T-helper 2 cell (primary cell): ENCODE measurements around the gene DNASE1L2.

Source experiments
- DNase-seq, 5 experiments: peaks; one replicate each; pipeline versions ENCODE4 v3.0.0 to v3.0.0-alpha.2; 2012 to 2022

Gene DNASE1L2

DNA sequence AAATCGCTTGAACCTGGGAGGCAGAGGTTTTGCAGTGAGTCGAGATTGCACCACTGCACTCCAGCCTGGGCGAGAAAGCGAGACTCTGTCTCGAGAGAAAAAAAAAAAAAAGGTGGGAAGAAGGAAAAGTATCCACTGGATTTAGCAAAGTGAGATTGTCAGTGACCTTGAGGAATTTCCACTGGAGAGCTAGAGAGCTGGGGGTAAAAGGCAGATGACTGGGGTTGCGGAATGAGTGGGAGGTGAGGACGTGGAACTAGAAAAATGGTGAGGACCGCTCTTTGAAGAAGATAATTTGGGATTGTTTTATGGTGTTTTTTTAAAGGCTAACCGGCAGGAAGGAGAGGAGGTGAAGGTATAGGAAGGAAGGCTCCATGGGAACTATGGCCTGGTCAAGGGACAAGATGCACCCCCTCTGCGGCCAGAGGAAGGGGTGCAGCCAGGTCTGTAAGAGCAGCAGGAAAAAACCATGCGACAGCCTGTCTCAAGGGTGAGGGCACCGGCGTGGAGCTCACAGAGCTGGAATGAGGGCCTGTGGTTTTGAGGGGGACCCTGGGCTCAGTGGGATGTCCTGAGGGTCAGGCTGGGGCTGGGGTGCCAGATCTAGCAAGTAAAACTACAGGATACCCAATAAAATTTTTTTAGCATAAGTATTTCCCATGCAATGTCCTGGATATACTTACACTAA, 31.7 kb upstream of the DNASE1L2 start:
- DNase-seq, result no peak

DNA sequence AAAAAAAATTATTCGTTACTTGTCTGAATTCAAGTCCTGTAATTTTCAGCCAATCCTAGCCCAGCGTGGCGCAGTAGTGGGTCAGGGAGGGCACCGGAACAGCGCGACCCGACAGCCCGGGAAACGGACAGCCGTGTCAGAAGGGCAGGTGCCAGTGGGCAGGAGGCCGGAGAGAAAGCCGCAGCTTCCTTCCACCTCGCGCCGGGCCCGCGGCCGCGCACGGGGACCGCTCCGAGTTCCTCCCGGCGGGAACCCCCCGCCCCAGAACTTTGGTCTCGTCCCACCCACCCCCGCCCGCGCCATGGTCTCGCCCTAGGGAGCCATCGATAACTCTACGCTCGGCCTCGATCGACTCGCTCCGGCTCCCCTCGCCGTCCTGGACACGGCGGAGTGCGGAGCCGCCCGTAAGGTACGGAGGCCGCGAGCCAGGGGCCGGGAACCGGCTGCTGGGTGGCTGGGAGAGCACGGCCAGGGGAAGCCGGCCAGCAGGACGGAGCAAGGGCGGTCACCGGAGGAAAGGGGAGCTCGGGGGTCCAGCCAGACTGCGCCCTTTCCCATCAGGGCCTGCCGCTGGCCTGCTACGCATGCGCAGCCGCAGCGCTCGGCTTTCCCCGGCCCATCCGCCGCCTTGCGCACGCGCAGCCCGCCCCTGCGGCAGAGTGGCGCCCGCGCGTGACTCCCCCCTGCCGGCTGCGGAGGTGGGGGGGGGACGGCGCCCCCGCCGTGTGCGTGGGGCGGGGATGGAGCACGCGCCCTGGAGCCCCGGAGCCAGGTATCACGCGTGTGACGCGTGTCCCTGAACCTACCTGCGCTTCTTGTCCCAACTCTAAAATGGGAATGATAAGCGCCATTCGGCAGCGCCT, 30.9 kb upstream of the DNASE1L2 start, which contains the start of gene MLST8:
TSS of gene MLST8 (plus strand) at position 351 of the 863 bp plus-strand sequence. CDS start 632 bp downstream, outside the sequence.
- peak; percentile 78 to 95 (median 90) for DNase-seq

DNA sequence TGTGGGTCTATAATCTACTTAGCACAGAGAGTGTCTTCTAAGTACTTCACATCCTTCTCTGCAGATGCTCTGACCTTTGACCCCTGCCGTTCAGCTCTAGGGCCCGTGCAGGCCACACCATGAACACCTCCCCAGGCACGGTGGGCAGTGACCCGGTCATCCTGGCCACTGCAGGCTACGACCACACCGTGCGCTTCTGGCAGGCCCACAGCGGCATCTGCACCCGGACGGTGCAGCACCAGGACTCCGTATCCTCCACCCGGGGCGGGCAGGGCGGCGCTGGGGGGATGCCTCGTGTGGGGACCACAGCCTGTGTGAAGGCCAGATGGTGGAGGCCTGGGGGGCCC, 30.3 kb upstream of the DNASE1L2 start:
- DNase-seq, result no peak

DNA sequence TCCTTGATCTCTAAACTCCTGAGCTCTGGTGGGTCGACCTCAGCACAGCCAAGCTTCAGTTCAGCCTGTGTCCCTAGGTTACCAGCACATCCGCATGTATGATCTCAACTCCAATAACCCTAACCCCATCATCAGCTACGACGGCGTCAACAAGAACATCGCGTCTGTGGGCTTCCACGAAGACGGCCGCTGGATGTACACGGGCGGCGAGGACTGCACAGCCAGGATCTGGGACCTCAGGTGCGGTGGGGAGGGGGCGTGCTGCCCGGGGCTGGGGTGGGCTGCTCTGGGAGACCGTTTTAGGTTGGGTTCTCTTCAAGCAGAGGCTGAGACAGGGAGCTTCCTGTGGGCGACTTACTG, 29.8 kb upstream of the DNASE1L2 start:
- no peak for DNase-seq

DNA sequence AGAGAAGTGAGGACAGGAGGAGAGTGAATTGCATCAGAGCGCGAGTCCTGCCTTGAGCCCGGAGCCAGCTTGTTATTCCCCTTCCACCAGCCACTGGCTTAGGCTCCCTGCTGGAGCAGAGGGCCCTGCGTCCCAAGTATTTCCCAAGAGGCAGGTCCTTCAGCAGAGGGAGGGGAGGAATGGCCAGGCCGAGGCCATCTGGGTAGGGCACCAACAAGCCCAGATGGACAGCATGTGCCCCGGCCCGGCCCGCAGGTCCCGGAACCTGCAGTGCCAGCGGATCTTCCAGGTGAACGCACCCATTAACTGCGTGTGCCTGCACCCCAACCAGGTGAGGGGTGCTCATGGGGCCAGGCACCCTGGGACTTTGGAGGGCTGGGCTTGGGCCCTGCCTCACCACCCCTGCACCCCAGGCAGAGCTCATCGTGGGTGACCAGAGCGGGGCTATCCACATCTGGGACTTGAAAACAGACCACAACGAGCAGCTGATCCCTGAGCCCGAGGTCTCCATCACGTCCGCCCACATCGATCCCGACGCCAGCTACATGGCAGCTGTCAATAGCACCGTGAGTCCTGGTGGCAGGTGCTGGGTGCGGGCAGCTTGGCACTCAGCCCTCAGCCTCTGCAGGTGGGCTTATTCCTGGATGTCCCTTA, 29.3 kb upstream of the DNASE1L2 start:
- DNase-seq, result no peak

DNA sequence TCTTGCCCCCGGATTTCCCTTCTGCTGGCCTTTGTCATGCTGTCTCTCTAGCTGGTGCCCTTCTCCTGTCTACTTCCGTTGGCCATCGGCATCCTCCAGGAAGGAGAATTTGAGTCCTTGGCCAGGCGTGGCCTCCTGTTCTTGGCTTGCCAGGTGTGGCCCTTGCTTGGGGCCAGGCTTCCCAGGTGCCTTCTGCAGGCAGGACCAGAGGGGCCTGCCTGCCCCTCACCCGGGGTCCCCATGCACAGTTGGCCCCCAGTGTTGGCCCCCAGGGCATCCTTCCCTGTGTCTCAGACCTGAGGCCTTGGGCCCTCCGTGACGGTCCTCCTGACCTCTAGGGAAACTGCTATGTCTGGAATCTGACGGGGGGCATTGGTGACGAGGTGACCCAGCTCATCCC, 28.4 kb upstream of the DNASE1L2 start:
- no peak for DNase-seq

DNA sequence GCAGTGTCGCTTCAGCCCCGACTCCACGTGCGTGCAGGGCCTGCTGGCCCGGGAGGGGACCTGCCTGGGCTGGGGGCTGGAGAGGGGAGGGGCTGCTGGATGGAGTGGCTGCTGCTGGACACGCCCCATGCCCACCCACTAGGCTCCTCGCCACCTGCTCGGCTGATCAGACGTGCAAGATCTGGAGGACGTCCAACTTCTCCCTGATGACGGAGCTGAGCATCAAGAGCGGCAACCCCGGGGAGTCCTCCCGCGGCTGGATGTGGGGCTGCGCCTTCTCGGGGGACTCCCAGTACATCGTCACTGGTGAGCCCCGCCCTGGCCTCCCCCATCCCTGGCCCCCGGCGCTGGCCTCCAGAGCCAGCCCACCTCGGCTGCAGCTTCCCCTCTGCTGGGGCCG, 27.9 kb upstream of the DNASE1L2 start:
- no peak for DNase-seq

DNA sequence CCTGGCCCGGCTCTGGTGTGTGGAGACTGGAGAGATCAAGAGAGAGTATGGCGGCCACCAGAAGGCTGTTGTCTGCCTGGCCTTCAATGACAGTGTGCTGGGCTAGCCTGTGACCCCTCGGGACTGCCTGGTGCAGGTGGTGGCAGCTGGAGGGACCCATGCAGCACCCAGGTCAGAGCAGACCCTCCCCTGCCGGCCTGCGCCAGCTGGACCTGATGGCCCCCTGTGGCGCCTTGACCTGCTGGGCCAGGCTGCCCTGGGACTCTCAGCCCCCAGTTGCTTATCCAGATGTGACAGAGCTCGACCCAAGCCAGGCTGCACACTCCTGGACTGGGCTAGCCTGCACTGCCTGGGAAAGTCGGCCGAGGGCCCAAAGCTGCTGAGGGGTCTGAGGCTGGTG, 27.5 kb upstream of the DNASE1L2 start:
- no peak for DNase-seq

DNA sequence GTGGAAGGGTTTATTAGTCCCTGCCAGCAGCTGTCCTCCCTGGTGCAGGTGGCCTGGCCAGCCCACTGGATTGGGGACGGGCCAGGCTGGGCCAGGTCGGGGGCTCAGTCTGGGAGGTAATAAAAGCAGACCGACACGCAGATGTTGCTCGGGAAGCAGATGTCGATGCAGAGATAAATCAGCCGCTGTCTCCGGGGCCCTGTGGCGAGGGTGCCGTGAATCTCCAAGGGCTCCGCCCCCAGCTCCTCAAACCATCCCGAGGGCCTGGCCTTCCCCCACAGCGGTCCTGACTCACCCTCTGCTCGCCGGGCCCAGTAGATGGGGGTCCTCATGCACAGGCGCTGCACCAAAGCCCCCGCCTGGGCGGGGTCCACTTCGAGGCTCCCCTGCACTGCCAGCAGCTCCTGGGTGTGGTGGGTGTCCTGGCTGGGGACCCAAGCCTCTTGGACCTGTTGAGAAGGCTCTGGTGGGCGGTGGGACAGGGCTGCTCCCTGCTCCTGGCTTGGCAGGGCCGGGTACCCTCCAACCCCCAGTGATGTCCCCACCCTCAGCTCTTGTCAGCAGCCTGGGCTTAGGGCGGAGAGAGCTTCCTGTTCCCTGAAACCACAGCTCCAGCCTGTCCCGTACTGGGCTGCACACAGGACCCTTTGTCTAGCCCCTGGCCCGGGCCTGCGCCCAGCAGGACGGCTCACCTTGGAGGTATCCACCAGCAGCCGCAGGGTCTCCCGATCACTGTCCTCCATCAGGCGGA, 26.8 kb upstream of the DNASE1L2 start:
- DNase-seq, result no peak

DNA sequence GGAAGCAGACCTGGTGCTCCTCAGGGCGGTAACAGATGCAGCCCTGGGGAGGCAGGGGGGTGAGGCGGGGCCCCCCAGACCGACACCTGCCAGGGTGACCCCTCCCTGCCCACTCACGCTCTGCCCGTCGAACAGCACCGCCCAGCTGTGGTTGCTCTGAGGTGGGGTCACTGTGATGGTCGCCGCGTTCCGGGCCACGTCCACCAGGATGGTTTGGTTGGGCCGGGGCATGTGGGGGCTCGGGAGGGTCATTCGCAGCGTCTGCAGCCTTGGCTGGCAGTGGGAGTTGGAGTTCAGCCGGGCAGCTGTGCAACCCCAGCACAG, 26.3 kb upstream of the DNASE1L2 start:
- DNase-seq, result no peak

DNA sequence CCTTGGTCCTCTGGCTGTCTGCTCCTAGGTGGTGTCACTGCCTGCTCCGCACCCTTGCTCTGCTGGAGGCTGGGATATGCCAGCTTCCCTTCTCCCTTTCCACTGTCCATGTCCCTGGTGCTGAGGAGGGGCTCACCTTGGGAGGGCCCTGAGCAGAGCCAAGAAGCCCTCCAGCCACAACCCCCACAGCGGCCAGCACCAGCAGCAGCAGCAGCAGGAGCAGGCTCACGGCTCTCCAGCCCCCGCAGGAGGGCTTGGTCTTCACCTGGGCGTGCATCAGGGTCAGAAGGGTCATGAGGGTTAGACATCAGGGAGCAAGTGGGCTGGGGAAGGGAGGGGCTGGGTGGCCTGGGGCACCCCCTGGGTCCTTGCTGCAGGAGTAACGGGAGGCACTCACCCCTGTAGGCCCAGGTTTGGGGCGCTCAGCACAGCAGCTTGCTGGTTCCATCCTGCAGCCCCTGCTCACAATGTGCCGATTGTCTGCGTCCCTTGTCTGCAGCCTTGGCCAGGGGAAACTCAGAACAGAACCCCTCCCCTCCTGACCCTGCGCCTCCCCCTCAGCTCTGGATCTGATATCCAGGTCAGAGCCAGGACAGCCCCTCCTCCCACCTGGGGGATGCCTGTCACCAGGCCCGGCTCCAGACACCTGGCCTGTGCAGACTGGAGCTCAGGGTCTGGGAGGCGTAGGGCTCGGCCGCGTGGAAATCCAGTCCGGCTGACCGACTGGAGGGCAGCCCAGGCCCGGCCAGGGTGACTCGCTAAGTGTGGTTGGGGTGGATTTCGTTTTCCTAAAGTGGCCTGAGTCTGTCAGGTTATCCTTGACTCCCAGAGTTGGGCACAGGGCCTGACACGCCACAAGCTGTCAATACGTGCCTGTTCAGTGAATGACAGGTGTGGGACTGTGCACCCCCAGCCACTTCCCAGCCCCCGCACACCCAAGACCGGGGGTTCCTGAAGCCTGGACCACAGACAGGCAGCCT, 25.6 kb upstream of the DNASE1L2 start, which contains the start of gene BRICD5:
TSS of gene BRICD5 (minus strand) at position 478 of the 980 bp plus-strand sequence. CDS start at position 448, 30 bp downstream.
- no peak for DNase-seq

DNA sequence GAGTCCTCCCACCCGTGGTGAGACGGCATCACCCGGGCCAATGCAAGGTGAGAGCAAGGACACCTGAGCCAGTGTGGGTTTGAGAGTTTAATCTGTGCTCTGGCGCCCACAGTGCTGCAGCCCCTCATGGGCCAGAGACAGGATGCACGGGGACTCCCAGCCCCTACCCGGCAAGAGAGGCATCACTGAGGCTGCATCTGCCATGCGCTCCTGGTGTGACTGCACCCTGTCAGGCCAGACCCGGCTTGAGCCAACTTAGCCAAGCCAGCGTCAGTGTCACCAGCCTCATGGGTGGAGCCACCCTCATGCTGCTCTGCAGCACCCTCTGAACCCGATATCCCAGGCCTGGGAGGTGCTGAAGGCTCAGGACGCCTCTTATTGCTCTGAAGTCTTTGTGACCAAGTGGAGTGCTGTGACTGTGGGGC, 24.3 kb upstream of the DNASE1L2 start:
- DNase-seq, result no peak

DNA sequence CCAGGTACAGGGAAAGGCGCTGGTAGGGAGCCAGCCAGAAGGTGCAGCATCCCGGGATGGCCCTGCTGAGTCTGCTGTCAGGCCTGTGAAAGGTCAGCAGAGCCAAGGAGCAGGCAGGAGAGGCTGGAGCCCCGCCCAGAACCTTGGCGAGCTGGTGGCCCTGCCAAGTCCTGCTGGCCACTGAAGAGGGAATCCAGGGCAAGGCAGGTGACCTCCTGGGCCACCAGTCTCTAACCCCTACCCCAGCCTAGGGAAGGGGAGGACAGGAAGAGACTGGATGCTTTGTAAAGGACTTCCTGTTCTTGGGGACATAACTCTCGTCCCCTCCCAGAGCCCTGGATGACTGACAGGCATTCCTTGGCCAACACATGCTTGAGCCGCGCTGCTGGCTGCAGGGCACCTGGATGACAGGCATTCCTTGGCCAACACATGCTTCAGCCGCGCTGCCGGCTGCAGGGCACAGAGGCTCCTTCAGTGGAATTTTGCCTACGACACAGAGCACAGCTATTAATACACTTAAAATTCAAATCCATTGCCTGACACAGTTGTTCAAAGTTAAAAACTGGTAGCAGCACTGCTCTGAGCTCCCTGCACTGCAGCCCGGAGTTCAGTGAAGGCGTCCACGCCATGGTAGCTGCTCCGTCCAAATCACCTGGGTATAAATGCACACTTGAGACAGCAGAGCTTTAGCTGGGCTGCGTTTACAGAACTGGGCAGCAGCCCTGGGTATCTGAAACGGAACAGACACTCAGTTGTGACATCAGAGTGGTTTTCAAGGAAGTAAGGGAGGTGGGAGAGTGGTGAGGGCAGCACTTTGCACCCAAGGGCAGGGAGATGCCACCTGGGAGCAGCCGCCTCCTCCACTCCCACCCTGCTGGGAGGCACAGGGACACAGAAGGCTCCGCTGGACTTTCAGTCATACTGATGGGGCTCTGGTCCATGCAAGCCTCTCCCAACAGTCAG, 23.6 kb upstream of the DNASE1L2 start:
- no peak for DNase-seq

DNA sequence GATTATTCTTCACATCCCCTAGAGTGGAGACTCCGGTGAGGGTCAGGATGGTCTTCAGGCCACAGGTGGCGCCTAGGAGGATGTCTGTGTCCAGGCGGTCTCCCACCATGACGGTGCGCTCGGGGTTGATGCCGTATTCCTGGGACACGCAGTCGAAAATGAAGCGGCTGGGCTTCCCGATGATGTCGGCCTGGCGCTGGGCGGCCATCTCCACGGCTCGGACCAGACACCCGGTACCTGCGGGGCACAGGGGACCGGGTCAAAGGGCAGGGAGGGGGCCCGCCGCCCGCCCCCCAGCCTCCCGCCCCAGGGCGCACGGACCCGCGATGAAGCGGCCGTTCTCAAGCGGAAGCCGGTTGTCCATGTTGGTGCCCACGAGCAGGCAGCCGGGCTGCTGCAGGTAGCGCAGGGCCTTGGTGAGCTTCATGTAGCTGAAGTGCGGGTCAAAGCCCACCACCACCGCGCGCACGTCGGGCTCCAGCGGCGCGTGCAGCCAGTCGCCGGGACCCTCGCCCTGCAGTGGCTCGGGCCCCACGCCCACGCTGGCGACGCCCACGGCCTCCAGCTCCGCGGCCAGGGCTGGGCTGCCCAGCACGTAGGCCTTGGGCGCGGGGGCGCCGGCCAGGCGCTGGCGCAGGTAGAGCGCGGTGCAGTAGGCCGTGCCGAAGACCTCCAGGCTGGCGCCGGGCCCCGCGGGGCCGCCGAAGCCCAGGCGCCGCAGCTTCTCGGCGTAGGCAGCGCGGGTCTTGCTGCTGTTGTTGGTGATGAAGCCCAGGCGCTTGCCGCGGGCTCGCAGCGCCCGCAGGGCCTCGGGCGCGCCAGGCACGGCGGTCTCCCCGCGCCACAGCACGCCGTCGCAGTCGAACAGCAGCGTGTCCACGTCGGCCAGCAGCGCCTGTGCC, 22.2 kb upstream of the DNASE1L2 start:
- peak in 1 of 5 experiments; percentile 41 for DNase-seq

DNA sequence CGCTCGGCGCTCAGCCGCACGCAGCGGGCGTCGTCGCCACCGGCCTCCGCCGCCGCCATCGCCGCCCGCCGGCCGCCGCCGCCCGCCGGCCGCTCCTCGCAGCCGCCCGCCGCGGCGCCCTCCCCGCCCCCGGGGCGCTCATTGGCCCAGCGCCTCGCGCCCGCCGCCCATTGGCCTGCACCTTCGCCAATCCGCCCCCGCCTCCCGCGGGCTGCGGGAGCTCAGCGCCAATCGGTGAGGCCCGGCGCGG, 21.6 kb upstream of the DNASE1L2 start, which contains the start of gene PGP:
TSS of gene PGP (minus strand) at position 122 of the 250 bp plus-strand sequence. CDS start at position 59, 63 bp downstream.
- DNase-seq, result no peak

DNA sequence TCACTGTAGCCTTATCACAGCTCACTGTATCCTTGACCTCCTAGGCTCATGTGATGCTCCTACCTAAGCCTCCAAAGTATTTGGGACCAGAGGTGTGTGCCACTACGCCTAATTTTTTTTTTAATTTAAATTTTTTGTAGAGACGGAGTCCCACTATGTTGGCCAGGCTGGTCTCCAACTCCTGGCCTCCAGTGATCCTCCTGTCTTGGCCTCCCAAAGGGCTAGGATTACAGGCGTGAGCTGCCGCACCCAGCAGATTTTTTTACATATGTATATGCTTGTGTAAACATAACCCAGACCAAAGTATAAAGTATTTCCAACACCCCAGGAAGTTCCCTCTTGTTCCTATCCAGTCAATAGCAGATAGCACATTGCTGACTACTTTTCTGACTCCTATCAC, 19.9 kb upstream of the DNASE1L2 start:
- DNase-seq, result no peak

DNA sequence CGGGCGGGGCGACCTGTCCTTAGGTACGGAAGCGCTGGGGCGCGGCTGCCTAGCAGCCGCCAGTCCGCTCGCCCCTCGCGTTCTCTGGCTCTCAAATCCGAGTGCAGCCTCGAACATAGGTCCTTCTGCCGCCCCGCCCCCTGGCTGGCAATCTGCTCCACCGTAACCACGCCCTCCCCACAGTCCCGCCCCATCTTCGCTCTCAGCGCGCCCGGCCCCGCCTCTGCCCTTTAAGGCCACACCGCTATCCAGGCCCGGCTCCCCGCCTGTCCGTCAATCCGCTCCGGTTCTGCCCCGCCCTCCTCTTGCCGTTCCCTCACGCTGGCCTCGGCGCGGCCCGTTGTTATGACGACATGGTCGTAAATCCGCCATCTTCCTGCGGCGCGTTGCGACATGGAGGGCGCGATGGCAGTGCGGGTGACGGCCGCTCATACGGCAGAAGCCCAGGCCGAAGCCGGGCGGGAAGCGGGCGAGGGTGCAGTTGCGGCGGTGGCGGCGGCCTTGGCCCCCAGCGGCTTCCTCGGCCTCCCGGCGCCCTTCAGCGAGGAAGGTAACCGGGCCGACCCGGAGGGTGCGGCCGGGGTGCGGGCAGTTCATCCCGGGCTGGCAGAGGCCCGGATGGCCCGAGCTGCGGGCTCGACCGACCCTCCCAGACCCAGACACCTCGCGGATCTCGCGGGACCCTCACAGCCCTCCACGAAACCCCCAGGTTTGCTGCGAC, 12.9 kb upstream of the DNASE1L2 start, which contains the start of gene E4F1:
TSS of gene E4F1 (plus strand) at position 371 of the 721 bp plus-strand sequence. CDS start at position 394, 23 bp downstream.
- DNase-seq, result peak; percentile 98 to 100 (median 99)

DNA sequence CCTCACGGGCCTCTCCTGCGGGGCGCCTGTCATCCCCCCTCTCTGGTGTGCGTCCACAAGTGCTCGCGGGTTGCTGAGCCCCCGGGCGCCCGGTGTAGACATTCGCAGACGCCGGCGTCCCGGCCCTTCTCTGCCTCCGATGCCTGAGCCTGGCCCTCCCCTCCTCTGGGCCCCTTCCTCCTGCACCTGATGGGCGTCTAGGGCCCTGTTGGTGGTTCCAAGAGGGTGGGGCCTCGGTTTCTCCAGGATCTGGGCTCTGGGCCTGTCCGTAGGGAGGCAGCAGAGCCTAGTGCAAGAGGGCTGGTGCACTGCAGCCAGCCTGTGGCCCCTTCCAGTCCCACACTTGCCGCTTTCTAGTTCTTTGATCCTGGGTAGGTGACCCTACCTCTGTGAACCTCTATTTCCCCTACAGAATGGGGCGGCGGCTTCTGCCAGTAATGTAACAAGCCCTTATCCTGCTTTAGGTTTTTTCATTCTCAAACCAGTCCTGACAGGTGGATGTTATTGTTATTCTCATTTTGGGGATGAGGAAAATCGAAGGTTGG, 12.2 kb upstream of the DNASE1L2 start:
- DNase-seq, result peak in 1 of 5 experiments; percentile 42
